SK-N-SH (cell line): ENCODE data around the gene SRRM4.

ENCODE experiments used
- ELF1 ChIP-seq: IDR thresholded peaks from 2 replicates; pipeline ENCODE4 v1.4.0; 2012
- FOXM1 ChIP-seq: IDR thresholded peaks from 2 replicates; pipeline ENCODE4 v1.4.0; 2012; ENCODE audit warnings: low read depth, mild to moderate bottlenecking
- JUND ChIP-seq: IDR thresholded peaks from 2 replicates; pipeline ENCODE4 v1.4.0; 2012
- POLR2AphosphoS5 ChIP-seq: IDR thresholded peaks from 2 replicates; pipeline ENCODE4 v1.6.1; 2012; ENCODE audit warnings: low read depth, low read length
- SMC3 ChIP-seq: IDR thresholded peaks from 2 replicates; pipeline ENCODE4 v1.6.1; 2012; ENCODE audit warnings: low read depth, low read length, improper control_type of control experiment
- TCF12 ChIP-seq: IDR thresholded peaks from 2 replicates; pipeline ENCODE4 v1.4.0; 2012
- TF ChIP-seq, protein P1 (sequence below): fragments of 200-600 bp; sonication (generic); IDR thresholded peaks from 2 replicates; pipeline ENCODE4 v1.6.1; 2017; ENCODE audit warnings: antibody characterized with exemption, mild to moderate bottlenecking, moderate library complexity
- TF ChIP-seq, protein P2 (sequence below): fragments of 150-350 bp; IDR thresholded peaks from 2 replicates; pipeline ENCODE4 v1.6.1; 2016; ENCODE audit warnings: mild to moderate bottlenecking, low read depth, low read length

DNA sequence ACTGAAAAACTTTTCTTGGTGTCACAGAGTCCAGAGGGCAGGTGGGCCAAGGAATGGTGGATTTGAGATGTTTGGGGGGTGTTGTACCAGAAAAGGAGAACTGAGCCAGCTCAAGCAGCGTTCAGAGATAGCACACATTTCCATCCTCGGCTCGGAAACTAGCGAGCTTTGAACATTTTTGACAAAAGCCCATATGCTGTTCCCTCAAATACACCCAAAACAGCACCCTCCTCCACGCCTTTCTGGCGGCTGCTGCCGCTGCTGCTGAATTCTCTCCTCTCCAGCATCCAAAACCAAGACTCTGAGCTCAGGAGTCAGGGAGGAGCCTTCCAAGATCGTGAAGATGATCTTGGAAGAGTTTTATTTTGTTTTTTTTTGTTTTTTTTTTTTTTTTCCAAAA lies 961 bp downstream of the SRRM4 start:
- no peak for TF ChIP-seq JUND
- no peak for TF ChIP-seq FOXM1
- no peak for TF ChIP-seq SMC3
- TF ChIP-seq POLR2AphosphoS5: no peak
- TF ChIP-seq TCF12: no peak
- no peak for TF ChIP-seq ELF1
- TF ChIP-seq, protein P1, sequence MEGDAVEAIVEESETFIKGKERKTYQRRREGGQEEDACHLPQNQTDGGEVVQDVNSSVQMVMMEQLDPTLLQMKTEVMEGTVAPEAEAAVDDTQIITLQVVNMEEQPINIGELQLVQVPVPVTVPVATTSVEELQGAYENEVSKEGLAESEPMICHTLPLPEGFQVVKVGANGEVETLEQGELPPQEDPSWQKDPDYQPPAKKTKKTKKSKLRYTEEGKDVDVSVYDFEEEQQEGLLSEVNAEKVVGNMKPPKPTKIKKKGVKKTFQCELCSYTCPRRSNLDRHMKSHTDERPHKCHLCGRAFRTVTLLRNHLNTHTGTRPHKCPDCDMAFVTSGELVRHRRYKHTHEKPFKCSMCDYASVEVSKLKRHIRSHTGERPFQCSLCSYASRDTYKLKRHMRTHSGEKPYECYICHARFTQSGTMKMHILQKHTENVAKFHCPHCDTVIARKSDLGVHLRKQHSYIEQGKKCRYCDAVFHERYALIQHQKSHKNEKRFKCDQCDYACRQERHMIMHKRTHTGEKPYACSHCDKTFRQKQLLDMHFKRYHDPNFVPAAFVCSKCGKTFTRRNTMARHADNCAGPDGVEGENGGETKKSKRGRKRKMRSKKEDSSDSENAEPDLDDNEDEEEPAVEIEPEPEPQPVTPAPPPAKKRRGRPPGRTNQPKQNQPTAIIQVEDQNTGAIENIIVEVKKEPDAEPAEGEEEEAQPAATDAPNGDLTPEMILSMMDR: no peak
- TF ChIP-seq, protein P2, sequence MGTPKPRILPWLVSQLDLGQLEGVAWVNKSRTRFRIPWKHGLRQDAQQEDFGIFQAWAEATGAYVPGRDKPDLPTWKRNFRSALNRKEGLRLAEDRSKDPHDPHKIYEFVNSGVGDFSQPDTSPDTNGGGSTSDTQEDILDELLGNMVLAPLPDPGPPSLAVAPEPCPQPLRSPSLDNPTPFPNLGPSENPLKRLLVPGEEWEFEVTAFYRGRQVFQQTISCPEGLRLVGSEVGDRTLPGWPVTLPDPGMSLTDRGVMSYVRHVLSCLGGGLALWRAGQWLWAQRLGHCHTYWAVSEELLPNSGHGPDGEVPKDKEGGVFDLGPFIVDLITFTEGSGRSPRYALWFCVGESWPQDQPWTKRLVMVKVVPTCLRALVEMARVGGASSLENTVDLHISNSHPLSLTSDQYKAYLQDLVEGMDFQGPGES: no peak
